Hematopoietic multipotent progenitor cell treated with erythropoietin and hydrocortisone succinate and interleukin-3 and kit ligand, for 6 days (in vitro differentiated cells): ENCODE data around the gene B4GALT7.

ENCODE experiments used
- DNase-seq: peaks from one replicate; pipeline ENCODE4 v3.0.0-alpha.2; 2015

B4GALT7 gene

DNA sequence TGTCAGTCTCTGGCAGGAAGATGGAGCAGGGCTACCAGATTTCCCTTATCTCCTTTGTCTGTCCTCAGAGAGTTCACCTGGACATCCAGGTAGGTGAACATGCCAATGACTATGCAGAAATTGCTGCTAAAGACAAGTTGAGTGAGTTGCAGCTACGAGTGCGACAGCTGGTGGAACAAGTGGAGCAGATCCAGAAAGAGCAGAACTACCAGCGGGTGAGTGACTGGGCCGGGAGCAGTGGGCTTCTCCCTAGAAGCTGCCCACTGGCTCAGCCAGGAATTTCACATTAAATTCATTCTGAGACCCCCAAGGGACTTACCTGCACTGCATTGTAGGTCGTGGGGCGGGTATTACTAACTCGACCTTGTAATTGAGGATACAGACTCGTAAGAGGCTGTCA lies 5.9 kb upstream of the B4GALT7 start:
- no peak for DNase-seq

DNA sequence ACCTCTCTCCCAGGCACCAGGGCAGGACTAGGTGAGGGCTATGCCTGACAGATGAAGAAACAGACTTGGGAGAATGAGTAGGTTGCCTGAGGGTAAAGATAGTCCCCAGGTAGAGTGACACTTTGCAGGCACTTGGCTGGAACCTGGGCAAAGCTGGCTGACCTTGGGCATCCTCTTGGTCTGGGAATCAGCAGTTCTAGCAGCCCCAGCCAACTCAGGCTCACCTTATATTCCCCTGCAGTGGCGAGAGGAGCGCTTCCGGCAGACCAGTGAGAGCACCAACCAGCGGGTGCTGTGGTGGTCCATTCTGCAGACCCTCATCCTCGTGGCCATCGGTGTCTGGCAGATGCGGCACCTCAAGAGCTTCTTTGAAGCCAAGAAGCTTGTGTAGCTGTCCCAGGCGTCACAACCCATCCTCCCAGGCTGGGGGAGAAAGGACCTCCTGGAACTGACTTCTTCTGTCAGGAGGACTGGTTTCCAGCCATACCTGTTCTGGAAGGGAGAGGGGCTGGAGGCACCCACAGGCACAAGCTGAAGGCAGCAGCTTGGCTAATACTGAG lies 4.8 kb upstream of the B4GALT7 start:
- no peak for DNase-seq

DNA sequence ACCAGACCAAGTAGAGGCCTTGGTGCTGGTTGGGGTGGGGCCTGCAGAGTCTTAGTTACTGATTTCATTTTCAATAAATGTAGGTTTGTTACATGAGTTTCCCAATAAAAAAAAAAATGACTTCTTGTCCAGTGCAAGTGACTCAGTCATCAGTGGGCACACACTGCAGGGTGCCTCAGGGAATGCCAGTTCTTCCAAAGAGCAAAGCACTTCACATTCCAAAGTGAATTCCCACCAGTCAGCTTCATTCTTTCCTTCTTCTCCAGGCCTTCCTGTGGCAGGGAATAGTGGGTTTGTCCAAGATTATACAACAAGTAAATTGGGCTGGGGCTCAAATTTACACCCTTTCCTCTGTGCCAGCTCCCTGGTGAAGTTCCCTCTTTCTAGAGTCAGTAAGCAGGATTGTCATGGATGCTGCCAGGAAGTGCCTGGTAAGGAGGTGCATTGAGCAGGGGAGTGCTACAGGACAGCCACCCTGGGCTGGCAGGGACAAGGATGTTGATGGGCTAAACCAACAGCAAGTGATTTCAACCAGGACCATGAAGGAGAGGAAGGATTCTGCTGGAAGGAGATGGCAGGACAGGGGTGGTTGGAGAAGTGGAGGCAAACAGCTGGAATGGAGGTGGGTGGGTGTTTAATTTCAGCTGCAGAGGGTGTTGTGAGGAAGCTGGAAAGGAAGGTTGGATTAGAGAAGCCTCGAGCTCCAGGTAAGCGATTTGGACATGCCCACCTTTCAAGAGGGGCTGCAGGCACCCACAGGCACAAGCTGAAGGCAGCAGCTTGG lies 3.7 kb upstream of the B4GALT7 start:
- DNase-seq = no peak

DNA sequence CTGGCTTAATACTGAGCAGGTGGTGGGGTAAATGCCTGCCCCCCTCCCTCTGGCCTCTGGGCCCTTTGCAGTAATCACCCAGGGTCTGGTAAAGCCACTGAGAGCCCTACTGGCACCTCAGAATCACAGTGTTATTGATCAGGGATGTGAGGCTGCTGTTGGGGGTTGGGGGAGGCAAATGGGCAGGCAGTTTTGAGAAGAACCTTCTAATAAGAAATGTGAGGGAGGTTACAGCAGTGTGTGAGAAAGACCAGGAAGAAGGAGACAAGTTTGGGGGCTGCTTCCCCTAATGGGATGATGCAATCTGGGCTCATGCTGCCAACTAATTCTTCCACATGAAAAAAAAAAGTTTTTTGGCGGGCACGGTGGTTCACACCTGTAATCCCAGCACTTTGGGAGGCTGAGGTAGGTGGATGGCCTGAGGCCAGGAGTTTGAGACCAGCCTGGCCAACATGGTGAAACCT lies 3.1 kb upstream of the B4GALT7 start:
- no peak for DNase-seq

DNA sequence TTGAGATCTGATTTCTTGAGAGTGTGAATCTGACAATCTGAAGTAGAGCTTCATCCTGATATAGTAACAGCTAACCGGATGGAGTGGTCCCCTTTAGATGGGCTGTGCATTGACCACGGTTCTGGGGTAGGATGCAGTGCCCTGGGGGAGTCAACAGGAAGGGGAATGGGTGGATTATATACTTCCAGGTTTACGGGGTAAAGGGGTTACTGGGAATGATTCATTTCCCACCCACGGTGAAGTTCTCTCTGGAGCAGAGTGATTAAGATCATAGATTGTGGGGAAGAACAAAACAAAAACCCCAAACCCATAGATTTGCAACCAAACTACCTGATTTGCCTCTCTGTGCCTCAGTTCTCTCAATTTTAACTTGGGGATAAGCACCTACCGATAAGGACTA lies 1.5 kb upstream of the B4GALT7 start:
- no peak for DNase-seq

DNA sequence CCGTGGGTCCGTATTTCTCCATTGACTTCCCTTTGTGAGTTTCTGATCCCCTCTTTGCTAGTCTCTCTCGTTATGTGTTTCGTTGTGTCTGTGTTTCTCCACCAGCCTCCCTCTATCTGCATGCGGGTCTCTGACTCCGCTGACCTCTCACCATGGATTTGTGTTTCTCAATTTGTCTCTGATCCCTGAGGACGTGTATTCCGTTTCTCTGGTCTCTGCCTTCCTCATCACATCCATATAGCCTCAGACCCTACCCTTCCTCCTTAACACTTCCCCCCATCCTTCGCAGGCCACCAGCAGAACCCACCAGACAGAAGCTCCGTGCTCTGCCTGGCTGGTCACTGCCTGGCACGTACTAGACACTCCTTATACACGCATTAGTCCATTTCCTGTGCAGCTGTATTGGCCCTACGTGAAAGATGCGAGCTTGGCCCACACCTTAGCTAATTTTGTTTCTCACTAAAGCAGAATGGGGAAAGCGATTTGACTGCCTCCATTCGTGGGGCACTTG lies 631 bp downstream of the B4GALT7 start:
- no peak for DNase-seq

DNA sequence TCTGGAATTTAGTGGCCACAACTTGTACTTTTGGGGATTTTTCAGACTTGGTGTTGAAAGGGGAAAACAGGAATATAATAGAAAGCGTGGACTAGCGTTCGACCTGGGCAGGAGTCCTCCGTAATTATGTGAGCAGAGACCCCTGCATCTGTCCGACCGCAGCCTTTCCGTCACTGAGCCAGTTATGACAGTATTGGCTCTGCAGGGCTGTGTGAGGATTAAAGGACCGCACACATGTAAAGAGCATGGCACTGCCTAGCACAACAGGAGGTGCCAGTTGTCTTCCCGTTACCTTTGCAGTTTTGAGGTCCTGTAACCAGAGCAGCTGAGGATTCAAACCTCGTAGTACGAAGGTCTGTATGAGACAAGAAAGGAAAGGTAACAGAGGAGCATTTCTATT lies 1.2 kb downstream of the B4GALT7 start:
- DNase-seq = no peak

DNA sequence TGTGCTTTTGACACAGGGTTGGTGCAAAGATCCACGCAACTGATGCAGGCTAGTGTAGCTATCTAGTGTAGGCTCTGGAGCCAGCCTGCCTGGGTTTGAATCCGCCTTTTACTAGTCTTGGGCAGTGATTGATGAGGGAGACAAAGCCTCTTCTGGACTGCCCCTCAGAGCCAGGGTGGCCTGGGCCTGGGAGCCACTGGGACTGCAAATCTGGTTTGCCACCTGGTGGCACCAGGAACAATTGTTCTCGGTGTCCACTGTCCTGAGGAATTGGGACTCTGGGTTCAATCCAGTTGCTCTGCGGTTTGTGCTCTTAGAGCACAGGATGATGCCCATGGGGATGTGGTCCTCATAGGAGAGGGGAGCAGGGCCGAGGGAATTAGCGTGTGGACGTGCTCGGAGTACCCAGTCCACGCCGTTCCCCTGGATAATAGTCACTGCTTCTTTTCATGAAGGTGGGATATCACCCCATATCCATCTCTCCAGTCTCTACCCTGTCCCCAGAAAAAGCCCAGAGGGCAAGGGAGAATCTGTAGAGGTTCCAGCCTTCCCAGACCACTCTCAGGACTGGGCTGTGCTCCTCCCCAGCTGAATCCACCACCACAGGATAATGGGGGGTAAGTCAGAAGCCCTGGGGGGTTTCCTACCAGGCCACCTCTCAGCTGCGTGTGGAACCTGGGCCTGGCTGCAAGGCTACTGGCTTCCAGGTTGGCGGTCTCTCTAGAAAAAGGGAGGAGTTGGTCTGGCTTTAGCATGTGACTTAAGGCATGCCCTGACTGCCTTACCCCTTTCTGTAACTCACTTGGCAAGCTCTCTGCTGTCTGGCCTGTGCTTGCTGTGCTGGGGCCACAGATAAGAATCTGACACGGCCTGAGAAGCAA lies 1.9 kb downstream of the B4GALT7 start:
- peak; percentile 30 for DNase-seq

DNA sequence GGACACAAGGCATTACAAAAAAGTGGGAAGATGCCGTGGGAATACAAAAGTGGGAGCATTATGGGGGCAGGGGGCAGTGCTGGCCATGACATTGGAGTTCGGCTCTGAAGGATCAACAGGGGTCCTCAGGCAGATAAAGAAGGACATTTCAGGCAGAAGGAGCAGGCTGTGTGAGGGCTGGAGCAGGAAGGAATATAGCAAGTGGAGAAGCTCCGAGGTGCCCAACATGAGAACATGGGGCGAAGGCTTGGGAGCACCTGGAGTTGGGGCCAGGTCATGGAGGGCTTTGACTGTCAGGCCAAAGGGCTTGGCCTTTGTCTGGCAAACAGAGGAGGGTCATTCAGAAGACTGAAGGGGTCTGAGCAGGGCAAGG lies 2.5 kb downstream of the B4GALT7 start:
- no peak for DNase-seq

DNA sequence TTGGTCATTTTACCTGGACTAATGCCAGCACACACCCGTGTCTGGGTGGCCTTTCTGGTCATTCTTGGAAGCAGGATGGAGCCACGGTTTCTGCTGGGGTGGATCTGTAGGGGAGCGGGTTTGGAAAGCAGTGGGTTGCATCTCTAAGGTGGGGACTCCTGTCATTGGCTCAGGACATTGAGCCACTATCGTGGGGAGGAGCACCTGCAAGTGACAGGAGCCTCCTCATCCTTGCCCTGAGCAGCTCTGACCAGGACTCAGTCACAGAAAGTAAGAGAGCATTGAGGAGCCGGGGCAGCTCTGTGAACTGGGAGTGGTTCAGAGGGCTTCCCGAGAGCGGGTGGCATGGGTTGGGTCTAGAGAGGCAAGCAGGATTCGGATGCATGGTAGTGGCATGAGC lies 3.7 kb downstream of the B4GALT7 start:
- DNase-seq = no peak

DNA sequence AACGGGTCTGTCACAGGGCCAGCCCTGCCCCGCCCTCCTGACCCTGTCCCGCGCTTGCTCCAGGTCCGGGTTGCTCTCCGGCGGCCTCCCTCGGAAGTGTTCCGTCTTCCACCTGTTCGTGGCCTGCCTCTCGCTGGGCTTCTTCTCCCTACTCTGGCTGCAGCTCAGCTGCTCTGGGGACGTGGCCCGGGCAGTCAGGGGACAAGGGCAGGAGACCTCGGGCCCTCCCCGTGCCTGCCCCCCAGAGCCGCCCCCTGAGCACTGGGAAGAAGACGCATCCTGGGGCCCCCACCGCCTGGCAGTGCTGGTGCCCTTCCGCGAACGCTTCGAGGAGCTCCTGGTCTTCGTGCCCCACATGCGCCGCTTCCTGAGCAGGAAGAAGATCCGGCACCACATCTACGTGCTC lies 4.2 kb downstream of the B4GALT7 start:
- DNase-seq = no peak

DNA sequence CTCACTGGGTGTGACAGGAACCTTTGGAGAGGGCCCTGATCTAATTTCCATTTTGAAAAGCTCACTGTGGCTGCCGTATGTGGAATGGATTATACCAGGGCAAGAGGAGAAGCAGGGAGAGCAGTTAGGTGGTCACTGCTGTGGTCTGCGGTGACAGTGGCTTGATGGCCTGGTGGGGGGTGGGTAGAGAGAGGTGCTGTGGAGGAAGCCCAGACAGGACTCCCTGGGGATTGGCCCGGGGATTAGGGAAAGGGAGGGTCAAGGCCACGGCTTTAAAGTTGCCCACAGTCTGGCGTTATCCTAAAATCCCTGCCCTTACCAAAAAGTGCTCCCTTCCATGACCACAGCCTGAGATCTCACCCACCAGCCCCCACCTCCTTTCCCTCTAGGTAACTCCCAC lies 4.7 kb downstream of the B4GALT7 start:
- no peak for DNase-seq

DNA sequence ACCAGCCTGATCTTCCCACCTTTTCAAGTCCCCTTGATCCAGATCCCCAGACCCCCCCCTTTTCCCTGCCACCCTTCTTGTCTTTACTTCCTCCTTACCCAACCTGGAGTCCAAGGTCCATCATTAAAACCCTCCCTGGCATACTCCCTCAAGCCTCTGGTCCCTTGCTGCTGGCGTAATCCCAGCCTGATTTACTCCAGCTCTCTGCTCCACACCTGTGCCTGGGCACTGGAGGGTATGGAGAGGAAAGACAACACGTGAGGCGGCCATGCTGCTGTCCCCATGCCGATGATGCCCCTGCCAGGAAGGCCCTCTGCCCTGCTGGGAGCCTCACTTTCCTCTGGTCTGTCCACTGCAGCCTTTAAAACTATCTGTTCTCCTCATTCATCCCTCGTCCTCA lies 5.1 kb downstream of the B4GALT7 start:
- DNase-seq = no peak

DNA sequence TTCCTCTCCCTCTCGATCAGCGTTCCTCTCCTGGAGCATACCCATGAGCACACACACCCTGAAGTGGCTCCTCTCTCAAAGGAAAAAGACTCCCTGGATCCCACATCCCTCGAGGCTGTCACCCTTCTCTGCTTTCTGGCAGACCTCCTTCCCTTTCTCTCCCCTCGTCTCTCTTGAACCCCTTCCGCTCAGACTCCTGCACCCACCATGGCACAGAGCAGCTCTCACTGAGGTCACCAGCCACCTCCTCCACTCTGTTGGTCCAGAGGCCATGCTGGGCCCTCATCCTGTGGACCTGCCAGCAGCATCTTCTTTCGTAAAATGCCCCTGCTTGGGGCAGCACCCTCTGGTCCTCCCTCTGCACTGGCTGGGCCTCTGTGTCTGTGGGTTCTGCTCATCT lies 5.7 kb downstream of the B4GALT7 start:
- DNase-seq = no peak

DNA sequence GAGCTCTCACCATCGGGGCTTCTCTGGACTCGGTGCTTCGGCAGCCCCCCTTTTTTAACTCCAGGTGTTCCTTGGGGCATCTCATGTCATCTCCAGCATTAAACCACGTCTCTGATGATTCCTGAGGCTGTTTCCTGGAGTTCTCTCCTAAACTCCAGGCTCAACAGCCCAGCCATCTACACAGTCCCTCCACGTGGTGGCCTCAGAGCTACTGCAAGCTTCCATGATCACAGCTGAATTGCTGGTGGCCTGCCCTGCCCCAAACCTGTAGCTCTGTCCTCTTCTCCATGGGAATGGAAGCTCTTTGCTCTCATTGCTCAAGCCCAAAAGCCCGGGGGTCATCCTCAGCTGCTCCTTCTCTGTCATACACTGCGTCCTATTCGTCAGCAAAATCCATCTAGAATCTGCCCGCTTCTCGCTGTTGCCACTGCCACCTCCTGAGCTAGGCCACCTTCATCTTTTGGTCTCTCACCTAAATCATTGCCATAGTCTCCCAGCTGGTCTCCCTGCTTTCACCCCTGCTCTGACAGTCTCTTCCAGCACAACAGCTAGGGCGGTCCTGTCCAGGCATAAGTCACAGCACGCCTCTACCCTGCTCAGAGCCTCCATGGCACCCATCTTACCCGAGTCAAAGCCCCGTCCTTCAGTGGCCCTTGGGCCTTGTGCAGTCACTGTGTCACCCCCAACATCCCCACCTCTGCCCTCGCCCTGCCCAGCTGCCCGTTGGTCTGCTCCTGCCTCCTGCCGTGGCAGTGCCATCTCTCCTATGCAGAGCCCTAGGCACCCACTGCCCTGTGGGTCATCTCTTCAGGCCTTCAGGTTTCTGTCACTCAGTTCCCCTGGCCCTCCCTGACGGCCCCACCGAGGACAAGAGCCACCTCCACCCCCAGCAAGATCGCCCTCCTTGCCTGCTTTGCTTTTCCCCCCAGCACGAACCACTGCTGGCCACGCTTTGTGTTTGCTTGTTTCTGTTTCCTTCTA lies 6.4 kb downstream of the B4GALT7 start:
- no peak for DNase-seq

DNA sequence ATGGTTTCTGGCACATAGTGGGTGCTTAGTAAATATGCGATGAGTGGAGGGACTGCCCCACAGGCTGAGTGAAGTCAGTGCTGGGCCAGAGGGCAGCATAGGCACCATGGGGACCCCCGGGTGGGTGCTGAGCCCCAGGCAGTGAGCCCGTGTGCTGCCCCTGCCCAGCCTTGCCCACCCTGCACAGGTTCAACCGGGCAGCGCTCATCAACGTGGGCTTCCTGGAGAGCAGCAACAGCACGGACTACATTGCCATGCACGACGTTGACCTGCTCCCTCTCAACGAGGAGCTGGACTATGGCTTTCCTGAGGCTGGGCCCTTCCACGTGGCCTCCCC lies 7.2 kb downstream of the B4GALT7 start:
- no peak for DNase-seq

DNA sequence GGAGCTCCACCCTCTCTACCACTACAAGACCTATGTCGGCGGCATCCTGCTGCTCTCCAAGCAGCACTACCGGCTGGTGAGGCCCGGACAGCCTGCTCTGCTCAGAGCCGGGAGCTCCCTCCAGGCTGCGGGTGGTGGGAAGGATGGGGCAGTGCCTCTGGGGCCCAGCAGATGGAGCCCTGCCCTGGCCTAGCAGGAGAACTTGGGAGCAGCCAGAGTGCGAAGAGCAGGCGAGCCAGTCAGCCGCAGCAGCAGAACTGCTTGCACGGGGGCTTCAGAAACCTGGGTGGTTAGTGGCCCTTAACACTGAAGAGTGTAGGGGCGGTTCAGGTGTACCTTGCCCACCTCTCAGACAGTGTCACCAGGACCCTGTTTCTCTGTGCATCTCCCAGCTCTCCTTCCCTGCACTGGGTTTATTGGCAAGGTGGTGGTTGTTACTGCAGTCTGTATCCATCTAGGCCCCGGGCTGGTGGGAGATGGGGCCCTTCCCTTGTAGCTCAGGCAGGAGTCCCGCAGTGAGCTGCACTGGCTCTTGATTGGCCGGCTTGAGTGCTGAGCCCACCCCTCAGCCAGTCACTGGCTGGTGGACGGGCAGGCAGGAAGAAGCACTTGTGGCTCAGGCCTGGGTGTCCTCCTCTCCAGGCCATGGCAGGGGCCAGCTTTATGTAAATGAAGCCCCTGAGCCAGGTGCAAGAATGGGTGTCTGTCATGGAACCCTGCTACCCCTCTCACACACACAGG lies 7.7 kb downstream of the B4GALT7 start:
- DNase-seq = peak; percentile 88

DNA sequence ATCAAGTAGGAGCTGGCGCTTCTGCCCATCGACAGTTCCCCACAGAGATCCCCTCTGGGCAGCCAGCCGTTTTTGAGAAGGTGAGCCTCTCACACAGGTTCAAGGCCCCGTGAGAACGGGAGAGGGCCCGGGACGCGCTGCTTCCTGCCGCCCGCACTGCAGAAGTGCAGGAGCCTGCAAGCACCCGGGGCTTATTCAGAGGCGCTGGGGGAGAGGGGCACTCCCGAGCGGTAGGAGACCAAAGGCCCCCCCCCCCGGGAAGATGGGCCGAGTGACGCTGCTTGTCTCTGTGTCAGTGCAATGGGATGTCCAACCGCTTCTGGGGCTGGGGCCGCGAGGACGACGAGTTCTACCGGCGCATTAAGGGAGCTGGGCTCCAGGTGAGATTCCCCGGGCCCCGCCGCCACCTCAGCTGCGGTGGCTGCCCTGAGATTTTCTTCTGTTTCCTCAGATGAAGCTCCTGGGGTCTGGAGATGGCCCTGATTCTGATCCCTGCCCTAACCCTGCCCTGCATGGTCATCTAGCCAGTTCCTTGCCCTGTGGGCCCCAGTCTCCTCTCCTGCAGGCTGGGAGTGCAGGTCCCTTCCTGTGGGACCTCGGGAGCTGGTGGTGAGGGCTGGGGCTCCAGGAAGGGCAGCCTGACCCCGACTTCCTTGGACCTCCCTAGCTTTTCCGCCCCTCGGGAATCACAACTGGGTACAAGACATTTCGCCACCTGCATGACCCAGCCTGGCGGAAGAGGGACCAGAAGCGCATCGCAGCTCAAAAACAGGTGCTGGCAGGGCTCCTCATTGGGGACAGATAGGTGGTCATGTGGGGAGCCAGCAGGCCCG lies 8.5 kb downstream of the B4GALT7 start:
- DNase-seq = no peak

DNA sequence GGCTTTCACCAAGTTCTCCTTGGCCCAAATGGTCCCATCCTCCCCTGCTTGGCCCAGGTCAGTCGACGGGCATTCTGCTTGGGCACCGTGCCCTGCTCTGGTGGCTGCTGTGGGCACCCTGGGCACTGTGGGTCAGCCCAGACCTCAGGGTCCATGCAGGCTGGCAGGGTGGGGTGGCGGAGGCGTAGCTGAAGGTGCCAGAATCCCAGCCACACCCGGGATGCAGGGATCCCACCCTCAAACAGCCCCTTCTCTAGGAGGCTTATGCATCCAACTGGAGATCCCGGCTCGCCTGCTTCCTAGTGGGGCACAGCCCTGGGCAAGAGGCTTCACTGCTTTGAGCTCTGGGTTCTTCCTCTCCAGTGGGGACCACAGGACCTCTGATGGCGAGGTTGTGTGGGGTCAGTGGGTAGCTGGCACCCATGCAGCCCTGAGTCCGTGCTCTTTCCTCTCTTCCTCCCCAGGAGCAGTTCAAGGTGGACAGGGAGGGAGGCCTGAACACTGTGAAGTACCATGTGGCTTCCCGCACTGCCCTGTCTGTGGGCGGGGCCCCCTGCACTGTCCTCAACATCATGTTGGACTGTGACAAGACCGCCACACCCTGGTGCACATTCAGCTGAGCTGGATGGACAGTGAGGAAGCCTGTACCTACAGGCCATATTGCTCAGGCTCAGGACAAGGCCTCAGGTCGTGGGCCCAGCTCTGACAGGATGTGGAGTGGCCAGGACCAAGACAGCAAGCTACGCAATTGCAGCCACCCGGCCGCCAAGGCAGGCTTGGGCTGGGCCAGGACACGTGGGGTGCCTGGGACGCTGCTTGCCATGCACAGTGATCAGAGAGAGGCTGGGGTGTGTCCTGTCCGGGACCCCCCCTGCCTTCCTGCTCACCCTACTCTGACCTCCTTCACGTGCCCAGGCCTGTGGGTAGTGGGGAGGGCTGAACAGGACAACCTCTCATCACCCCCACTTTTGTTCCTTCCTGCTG lies 9.4 kb downstream of the B4GALT7 start:
- no peak for DNase-seq
